ENCODE results near the gene LZIC.

The LZIC gene

GRCh38 chr1:9883585-9884449 lies 59.4 kb downstream of the LZIC start:
- no peak for DNase-seq

GRCh38 chr1:9882945-9883303 lies 60.3 kb downstream of the LZIC start:
- DNase-seq: no peak

- peak; percentile 20 for DNase-seq
These were observed 60.8 kb downstream of the LZIC start for GRCh38 chr1:9882296-9882944.

GRCh38 chr1:9881838-9882249 lies 61.3 kb downstream of the LZIC start:
- no peak for DNase-seq
